Measurements from ENCODE around the gene ABR. TPM values are rescaled to one million over a fixed set of nuclear protein-coding genes. Genes with fewer than 3 reads are reported as not detected.
A peak's percentile ranks its signal among the peaks of the same experiment; 100 is the strongest.

The ABR gene
- total and polyA plus RNA-seq, 3 donors from 2014 or later: 30.6 to 52.7 (median 42.1) TPM

GRCh38 chr17:1111599-1112443 is 68.0 kb downstream of the ABR start:
- Histone ChIP-seq H3K27ac (peak overlapping the region in 1 of 2 donors; percentile 53), H3K4me3 (no peak overlapping the region), H3K4me1 (peaks cover 31% of the 10 kb centered on the region), H3K36me3 (ENCODE audit: low read depth, missing control alignments) (no peaks in the 10 kb centered on the region), H3K27me3 (no peaks in the 10 kb centered on the region), H3K9me3 (no peaks in the 10 kb centered on the region)
- DNase-seq: no peak
- 78 to 85% methylated on average over 22 of the region's 22 CpGs for WGBS, 2 donors
- intact Hi-C loops (cut with DNase I; ENCODE audit: low total_unique reads): no loop called here
- TF ChIP-seq POLR2A (IDR thresholded peaks at IDR 0.05) (no peak), CTCF (IDR thresholded peaks at IDR 0.05) (no peak)

- TF ChIP-seq CTCF (IDR thresholded peaks at IDR 0.05): no peak
- TF ChIP-seq POLR2A (IDR thresholded peaks at IDR 0.05): no peak
- peak overlapping the region in 1 of 2 donors; percentile 53 for H3K27ac ChIP-seq
- H3K4me1 ChIP-seq: peaks cover 31% of the 10 kb centered on the region
- H3K36me3 ChIP-seq (ENCODE audit: low read depth, missing control alignments): no peaks in the 10 kb centered on the region
- no peaks in the 10 kb centered on the region for H3K27me3 ChIP-seq
- DNase-seq: no peak
- H3K4me3 ChIP-seq: no peak overlapping the region
- intact Hi-C loops (cut with DNase I; ENCODE audit: low total_unique reads): no loop called here
- H3K9me3 ChIP-seq: no peaks in the 10 kb centered on the region
- 64 to 71% methylated on average over 16 of the region's 19 CpGs for WGBS, 2 donors
These were observed 68.8 kb downstream of the ABR start for GRCh38 chr17:1110862-1111598.

- Histone ChIP-seq H3K36me3 (ENCODE audit: low read depth, missing control alignments) (no peaks in the 10 kb centered on the region), H3K9me3 (no peaks in the 10 kb centered on the region), H3K4me3 (no peak overlapping the region), H3K27ac (no peak overlapping the region), H3K4me1 (peaks cover 31% of the 10 kb centered on the region), H3K27me3 (no peaks in the 10 kb centered on the region)
- 57 to 68% methylated on average over 2 to 3 of the region's 3 CpGs for WGBS, 2 donors
- no peak for DNase-seq
- intact Hi-C loops (cut with DNase I; ENCODE audit: low total_unique reads): no loop called here
- TF ChIP-seq CTCF (IDR thresholded peaks at IDR 0.05): no peak
These were observed 69.3 kb downstream of the ABR start for GRCh38 chr17:1110541-1110861.

GRCh38 chr17:1109606-1110540 is 69.9 kb downstream of the ABR start:
- 18 to 32% methylated on average over 8 to 33 of the region's 34 CpGs for WGBS, 2 donors
- Histone ChIP-seq H3K27ac (peak overlapping the region; percentile 58 to 84), H3K4me1 (peaks cover 26% of the 10 kb centered on the region), H3K4me3 (peak overlapping the region; percentile 70 to 74), H3K27me3 (no peaks in the 10 kb centered on the region), H3K36me3 (ENCODE audit: low read depth, missing control alignments) (no peaks in the 10 kb centered on the region), H3K9me3 (no peaks in the 10 kb centered on the region)
- TF ChIP-seq POLR2A (IDR thresholded peaks at IDR 0.05): no peak
- no peak for TF ChIP-seq CTCF (IDR thresholded peaks at IDR 0.05)
- DNase-seq: no peak
- intact Hi-C loops (cut with DNase I; ENCODE audit: low total_unique reads): no loop called here
